ENCODE data around the gene RPL29.
"Not testable (repeated sequence)": the region's sequence is repeated elsewhere in the genome, so short reads cannot be mapped to it uniquely, and the experiment has no call there.

RPL29 gene

GRCh38 chr3:51995346-51996163 is at the start of gene RPL29:
RPL29 (minus strand) TSS chr3:51995895; CDS start chr3:51995461, 434 bp downstream.
- FAIRE-seq (peak; percentile 93), DNase-seq (ENCODE audit: extremely low spot score, insufficient read length, low read depth) (peak; percentile 88)

DNA sequence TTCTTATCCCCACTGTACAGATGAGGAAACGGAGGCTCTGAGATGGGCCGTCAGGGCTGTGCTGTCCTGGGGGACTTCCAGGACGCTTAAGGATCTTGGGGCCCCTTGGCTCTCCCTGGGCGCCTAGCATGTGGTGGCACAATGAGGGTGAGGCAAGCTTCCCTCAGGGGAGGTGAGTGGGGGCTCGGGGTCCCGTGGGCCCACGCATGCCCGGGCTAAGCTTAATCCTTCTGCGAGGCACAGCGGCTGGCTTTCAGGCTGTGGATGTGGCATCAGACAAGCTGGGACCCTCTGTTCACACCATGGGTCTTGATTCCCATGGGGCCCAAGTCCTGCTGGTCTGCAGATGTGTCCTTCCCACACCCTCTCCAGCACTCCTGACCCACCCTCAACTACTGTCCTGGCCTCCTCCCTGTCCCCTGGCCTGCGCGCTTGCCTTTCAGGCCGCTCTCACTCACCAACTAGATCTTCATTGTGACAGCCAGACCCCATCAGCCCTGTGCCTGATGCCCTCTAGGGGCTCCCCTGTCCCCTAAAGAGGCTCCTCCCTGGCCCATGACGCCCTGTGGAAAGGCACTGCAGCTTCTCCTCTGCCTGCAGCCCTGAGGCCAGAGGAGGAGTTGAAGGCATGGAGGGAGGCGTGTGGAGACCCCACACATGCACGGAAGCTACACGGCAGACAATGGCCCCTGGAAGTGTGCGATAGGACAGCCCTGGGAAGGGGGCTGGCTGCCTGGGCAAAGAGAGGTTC is 49.3 kb upstream of the RPL29 start:
- FAIRE-seq: no peak
- no peak for DNase-seq (ENCODE audit: extremely low spot score, insufficient read length, low read depth)

DNA sequence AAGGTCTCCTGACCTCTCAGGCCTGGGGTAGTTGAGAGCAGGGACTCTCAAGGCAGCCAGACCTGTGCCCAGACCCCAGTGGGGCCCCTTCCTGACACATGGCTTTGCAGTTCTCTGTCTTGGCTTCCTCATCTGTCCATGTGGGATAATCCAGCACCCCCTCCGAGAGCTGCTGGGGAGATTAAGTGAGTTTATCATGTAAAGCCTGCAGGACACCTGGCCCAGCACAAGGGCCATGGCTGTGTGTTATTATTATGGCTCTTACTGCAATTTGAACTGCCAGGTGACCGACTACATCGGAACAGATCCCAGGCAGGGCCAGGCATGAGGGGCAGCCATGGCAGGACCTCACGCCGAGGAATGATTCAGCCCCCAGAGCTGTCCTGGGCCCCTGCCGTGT is 48.1 kb upstream of the RPL29 start:
- no peak for DNase-seq (ENCODE audit: extremely low spot score, insufficient read length, low read depth)
- FAIRE-seq: no peak

- not testable (repeated sequence) for DNase-seq (ENCODE audit: extremely low spot score, insufficient read length, low read depth); FAIRE-seq
Measured at GRCh38 chr3:52043039-52043438, 47.3 kb upstream of the RPL29 start.

DNA sequence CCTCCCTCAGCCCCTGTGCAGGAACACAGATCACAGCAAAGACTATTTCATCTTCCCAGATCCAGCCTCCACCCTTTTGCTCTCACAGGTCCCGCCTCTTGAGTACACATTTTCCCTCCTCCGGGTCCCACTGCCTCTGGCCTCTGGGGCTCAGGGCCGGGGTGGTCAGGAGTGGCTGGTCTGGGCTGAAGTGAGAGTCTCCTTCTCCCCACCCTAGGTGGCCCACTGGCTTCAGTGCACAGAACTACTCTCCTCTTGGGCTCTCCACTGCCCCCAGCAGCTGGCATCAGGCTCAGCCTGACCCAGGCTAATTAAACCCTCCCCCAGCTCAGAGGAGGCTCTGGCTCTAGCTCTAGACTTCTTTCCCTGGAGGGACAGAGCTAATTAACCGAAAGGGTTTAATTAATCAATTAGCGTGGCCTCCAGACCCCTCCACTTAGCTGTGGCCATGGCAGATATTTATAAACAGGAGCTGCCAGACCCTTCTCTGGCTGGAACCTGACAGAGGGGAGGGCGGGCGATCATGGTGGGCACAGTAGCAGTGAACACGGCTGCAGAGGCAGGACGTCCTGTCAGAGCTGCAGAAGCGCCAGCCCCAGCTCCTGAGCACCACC is 45.5 kb upstream of the RPL29 start:
- no peak for FAIRE-seq
- DNase-seq (ENCODE audit: extremely low spot score, insufficient read length, low read depth): no peak

DNA sequence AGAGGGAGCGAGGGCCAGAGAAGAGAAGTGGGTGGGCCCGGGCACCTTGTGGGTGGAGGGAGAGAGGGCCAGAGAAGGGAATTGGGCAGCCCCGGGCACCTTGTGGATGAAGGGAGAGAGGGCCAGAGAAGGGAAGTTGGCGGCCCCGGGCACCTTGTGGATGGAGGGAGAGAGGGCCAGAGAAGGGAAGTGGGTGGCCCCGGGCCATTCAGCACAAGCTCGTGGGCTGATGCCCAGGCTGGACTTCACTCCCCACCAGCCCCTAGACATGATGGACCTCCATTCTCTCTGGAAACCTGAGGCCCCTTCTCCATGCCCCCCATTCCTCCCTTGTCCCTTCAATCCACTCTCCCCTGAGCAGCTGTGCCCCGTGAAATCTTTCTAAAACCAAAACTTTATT is 44.9 kb upstream of the RPL29 start:
- FAIRE-seq (no peak), DNase-seq (ENCODE audit: extremely low spot score, insufficient read length, low read depth) (no peak)

GRCh38 chr3:52039846-52040245 is 44.2 kb upstream of the RPL29 start:
- no peak for DNase-seq (ENCODE audit: extremely low spot score, insufficient read length, low read depth)
- FAIRE-seq: no peak

DNA sequence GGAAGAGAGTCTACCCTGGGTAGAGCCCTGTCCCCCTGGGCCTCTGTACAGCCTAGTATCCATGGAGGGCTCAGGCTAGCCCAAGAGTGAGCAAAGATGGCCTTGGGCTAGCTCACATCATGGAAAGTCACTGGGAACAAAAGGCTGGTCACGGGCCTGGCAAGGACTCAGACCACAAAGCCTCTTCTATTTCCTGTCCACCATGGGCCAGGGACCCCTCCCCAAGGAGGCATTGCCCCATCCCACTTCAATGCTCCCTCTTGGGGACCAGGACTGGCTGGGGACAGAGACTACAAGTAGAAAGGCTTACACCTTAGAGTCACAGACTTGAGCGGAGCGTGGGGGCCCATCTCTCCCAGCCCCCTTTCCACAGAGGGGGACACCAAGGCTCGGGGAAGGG is 43.7 kb upstream of the RPL29 start:
- DNase-seq (ENCODE audit: extremely low spot score, insufficient read length, low read depth): no peak
- no peak for FAIRE-seq

- no peak for FAIRE-seq
- DNase-seq (ENCODE audit: extremely low spot score, insufficient read length, low read depth): no peak
Measured at GRCh38 chr3:52038227-52038626, 42.5 kb upstream of the RPL29 start.

- FAIRE-seq (no peak), DNase-seq (ENCODE audit: extremely low spot score, insufficient read length, low read depth) (no peak)
Measured at GRCh38 chr3:52037291-52037690, 41.6 kb upstream of the RPL29 start.

GRCh38 chr3:52036829-52037228 is 41.1 kb upstream of the RPL29 start:
- DNase-seq (ENCODE audit: extremely low spot score, insufficient read length, low read depth) (no peak), FAIRE-seq (no peak)

DNA sequence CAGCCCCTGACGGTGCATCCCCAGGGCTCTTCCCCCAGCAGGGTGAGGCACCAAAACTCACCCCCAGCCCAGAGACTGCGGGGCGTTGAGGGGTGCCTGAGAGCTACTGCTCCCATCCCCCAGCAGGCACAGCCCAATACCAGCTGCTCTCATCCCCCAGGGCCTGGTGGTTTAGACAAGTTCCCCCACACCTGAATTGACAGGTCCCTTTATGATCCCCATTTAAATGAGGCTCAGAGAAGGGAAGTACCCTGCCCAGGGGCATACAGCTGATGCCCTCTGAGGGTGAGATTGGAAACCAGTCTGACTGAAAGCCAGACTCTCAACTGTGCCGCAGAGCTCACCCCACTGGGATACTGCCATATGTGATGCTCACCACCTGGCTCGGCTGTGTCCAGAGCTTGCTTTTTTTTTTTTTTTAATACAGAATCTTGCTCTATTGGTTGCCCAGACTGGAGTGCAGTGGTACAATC is 40.6 kb upstream of the RPL29 start:
- DNase-seq (ENCODE audit: extremely low spot score, insufficient read length, low read depth) (no peak), FAIRE-seq (peak; percentile 80)

- FAIRE-seq: no peak
- DNase-seq (ENCODE audit: extremely low spot score, insufficient read length, low read depth): no peak
Measured at GRCh38 chr3:52034651-52035050, 39.0 kb upstream of the RPL29 start.

- DNase-seq (ENCODE audit: extremely low spot score, insufficient read length, low read depth) (no peak), FAIRE-seq (no peak)
Measured at GRCh38 chr3:52034212-52034611, 38.5 kb upstream of the RPL29 start.

- peak; percentile 41 for FAIRE-seq
- not testable (repeated sequence) for DNase-seq (ENCODE audit: extremely low spot score, insufficient read length, low read depth)
Measured at GRCh38 chr3:52033748-52034147, 38.1 kb upstream of the RPL29 start.

DNA sequence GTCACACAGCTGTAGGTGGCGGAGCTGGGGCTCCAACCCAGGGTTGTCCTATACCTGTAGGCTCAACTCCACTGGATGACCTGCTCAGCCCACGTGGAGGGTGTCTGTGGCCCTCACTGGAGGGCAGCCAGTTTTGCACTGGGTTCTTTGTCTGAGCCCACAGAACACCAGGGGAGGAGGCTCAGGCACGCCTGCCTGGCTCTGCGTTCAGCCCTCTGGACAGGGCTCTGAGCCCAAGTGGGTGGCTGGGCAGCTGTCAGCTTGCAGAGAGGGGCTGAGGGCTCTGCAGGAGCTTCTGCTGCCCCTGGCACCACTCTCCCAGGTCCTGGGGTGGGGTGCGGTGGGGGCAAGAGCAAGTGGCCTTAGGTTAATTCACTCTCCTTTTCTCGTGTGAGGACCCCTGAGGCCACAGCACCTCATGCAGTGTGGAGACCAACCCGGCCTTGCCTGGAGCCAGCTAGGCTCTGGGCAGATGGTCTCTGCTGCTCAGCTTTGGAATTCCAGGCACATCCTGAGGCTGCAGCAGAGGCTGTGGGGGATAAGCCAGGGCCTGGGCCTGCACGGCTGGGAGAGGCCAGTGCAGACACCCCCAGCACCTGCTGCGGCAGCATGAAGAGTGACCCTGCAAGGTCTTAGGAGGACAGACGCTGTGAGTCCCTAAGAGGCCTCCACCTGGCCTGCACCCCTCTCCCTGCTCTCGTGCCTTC is 37.2 kb upstream of the RPL29 start:
- no peak for DNase-seq (ENCODE audit: extremely low spot score, insufficient read length, low read depth)
- no peak for FAIRE-seq

GRCh38 chr3:52031896-52032295 is 36.2 kb upstream of the RPL29 start:
- DNase-seq (ENCODE audit: extremely low spot score, insufficient read length, low read depth): no peak
- FAIRE-seq: no peak

GRCh38 chr3:52030714-52031310 is 35.1 kb upstream of the RPL29 start:
- FAIRE-seq (no peak), DNase-seq (ENCODE audit: extremely low spot score, insufficient read length, low read depth) (no peak)

DNA sequence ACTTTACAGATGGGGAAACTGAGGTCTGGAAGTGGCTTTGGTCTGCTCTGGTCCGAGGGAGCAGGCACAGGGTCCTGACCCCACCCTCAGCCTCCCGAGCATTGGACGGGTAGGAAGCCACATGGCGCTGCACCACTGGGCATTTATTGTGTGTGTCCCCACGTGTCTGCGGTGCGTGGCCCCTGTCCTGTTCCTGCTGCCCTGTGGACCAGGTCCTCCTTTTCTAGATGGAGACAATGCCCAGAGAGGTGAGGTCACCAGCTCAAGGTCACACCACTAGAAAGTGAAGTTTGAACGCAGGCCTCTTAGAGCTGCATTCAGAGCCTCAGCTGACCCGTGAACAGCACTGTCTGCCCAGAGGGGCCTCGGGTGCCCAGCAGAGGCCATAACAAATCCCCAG is 33.8 kb upstream of the RPL29 start:
- DNase-seq (ENCODE audit: extremely low spot score, insufficient read length, low read depth) (no peak), FAIRE-seq (no peak)

DNA sequence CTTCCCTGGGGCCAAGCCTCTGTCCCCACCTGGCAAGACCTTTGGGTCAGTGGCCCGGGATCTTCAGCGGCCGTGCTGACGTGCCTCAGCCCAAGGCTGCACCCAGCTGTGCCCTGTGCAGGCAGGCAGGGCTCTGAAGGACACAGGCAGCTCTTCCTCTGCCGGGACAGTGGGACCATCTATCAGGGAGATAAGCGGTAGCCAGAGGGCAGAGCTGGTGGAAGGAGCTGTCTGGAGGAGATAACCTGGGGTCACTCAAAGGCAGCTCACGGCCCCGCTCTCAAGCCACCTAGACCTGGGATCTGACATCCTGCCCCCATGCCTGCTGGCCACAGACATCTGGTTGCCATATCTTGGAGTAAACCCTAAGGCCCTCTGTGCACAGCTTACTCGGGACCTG is 33.4 kb upstream of the RPL29 start:
- no peak for FAIRE-seq

More for the DNA sequence above, 33.4 kb upstream of the RPL29 start:
- no peak for DNase-seq (ENCODE audit: extremely low spot score, insufficient read length, low read depth)

Data from GM18507 (cell line).